Stimulated activated CD8-positive, alpha-beta memory T cell treated with anti-CD3 and anti-CD28 coated beads, Interleukin-15, amount 100 ng/mL, for 24 hours (primary cell): ENCODE results near the gene AACS.
"Not testable (repeated sequence)": the region's sequence is repeated elsewhere in the genome, so short reads cannot be mapped to it uniquely, and the experiment has no call there.

Experiments
- DNase-seq: peaks from one replicate; pipeline ENCODE4 v3.0.0-alpha.2; 2020; ENCODE audit warnings: low read depth

AACS gene

GRCh38 chr12:125057708-125058107, 7.5 kb upstream of the AACS start:
- no peak for DNase-seq

DNA sequence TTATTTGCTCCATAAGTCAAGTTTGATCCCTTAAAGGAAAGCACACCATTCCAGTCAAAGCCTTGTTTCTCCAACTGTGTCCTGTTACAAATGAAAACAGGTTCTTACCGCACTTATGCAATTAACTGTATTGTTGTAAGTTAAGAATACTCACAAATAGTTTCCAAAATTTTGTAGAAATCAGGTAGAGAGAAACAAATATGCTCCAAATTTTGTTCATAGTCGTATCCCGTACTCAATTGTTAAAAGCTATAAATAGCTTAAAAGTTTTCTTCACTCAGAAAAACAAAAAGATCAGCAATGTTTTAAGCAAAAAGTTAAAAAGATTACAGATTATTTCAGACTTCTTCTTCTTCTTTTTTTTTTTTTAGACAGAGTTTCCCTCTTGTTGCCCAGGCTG, 4.0 kb upstream of the AACS start:
- DNase-seq, result no peak

GRCh38 chr12:125063522-125063921, 1.7 kb upstream of the AACS start:
- not testable (repeated sequence) for DNase-seq

DNA sequence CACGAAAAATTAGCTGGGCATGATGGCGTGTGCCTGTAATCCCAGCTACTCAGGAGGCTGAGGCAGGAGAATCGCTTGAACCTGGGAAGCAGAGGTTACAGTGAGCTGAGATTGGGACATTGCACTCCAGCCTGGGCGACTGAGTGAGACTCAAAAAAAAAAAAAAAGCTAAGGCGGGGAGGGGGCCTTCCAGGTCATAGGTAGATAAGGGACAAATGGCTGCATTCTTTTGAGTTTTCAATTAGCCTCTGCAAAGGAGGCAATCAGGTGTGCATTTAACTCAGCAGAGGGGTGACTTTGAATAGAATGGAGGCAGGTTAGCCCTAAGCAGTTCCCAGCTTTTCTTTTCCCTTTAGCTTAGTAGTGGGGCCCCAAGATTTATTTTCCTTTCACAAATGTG, 743 bp upstream of the AACS start:
- no peak for DNase-seq

DNA sequence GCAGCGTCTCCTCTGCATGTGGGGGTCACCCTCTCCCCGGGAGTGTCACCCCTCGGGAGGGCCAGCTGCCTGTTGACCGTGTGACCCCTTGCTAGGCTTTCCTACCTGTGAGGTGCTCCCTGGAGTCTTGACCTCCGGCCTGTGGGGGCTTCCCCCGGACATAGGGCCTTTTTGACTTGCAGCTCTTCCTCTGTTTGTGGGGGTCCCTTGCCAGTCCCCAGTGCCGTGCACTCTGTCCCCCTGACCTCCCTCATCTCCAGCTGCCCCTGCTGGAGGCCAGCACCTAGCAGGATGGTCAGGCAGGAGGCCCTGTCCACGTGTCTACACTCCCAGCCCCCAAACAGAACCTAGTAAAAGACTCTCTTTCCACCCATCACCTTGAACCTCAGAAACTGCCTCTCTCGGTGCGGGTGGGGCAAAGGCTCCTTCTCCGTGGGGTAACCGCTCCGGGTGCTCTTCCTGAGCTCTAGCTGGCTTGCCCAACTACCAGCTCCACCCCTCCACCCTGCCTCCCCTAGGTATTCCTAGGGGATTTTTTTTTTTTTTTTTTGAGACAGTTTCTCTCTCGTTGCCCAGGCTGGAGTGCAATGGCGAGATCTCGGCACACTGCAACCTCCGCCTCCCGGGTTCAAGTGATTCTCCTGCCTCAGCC, 810 bp downstream of the AACS start:
- no peak for DNase-seq

GRCh38 chr12:125068391-125068790, 3.2 kb downstream of the AACS start:
- DNase-seq, result no peak

DNA sequence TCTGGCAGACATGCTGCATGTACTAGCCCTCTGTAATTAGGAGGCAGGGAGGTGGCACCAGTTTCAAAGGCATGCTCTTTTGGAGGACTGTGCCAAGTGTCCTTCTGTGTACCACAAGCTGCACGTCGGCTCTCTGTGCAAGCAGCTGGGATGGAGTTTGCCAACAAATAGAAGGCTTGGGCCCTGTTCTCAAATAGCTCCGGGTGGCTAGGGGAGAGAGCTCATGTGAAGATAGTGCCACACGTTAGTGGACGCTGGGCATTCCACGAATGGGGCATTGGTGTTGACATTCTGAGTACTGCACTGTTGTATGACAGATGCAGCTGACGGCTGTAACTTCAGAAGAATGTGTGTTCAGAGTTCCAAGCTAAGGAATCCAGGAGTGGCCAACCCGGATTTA, 4.4 kb downstream of the AACS start:
- DNase-seq, result no peak

GRCh38 chr12:125070112-125070511, 4.9 kb downstream of the AACS start:
- DNase-seq, result no peak

- no peak for DNase-seq
Measured at GRCh38 chr12:125070661-125071390, 5.6 kb downstream of the AACS start.

GRCh38 chr12:125071456-125071855, 6.2 kb downstream of the AACS start:
- DNase-seq, result no peak

DNA sequence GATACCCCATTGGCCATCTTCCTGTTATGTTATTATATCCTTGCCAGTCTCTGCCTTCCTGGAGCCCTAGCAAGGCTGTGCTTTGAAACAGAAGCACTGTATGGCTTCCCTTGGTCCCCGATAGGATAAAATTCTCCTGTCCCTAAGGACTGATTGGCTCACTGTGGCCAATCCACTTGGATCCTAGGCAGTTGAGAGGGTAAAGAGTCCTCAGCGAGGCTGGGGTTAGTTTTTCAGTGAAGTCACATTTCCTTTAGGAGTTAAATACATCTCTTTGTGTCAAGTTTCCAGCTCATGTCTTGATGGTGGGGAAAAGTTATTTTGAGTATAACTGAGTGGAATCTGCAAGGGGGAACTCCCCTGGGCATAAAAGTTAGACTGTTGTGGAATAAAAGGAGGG, 7.3 kb downstream of the AACS start:
- DNase-seq, result no peak

DNA sequence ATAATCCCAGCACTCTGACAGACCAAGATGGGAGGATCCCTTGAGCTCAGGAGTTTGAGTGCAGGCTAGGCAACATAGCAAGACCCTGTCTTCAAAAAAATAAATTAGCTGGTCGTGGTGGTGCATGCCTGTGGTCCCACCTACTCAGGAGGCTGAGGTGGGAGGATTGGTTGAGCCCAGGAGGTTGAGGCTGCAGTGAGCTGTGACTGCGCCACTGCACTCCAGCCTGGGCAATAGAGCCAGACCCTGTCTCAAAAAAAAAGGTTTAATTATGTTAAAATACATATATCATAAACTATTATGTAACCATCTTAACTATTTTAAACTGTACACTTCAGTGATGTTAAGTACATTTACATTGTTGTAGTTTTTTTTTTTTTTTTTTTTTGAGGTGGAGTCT, 9.1 kb downstream of the AACS start:
- not testable (repeated sequence) for DNase-seq

DNA sequence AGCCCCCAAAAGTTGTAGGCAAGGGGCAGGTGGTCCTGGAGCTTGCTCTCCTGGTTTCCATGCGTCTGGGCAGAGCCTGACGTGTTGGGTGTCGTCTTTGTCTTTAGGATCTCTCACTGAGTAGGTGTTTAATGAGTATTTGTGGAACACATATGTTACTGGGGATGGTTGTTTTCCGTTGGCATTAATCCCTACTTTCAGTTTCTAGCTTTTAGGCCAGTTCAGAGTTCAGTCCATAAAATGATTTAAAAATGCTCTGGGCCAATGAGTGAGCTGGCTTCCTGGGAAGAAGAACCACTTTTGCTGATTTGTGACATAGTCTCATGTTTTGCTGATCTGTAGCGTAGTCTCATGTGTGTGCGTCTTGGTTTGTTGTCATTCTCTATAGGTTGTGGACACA, 10.9 kb downstream of the AACS start:
- DNase-seq, result no peak

DNA sequence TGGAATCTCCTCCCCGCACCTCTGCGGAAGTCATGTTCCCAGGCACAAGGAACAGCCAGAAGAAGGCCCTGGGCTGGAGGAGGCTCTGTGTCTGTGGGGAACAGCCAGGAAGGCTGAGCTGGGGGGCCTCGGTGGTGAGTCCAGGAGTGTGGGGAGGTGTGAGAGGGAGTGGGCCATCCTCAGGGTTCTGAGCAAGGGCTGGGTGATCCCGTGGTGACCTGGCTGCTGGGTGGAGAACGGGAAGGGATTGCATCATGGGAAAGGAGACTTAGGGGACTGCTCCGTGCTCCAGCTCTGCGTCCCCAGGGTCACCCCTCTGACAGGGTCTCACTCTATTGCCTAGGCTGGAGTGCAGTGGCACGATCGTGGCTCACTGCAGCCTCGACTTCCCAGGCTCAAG, 13.8 kb downstream of the AACS start:
- DNase-seq, result no peak

DNA sequence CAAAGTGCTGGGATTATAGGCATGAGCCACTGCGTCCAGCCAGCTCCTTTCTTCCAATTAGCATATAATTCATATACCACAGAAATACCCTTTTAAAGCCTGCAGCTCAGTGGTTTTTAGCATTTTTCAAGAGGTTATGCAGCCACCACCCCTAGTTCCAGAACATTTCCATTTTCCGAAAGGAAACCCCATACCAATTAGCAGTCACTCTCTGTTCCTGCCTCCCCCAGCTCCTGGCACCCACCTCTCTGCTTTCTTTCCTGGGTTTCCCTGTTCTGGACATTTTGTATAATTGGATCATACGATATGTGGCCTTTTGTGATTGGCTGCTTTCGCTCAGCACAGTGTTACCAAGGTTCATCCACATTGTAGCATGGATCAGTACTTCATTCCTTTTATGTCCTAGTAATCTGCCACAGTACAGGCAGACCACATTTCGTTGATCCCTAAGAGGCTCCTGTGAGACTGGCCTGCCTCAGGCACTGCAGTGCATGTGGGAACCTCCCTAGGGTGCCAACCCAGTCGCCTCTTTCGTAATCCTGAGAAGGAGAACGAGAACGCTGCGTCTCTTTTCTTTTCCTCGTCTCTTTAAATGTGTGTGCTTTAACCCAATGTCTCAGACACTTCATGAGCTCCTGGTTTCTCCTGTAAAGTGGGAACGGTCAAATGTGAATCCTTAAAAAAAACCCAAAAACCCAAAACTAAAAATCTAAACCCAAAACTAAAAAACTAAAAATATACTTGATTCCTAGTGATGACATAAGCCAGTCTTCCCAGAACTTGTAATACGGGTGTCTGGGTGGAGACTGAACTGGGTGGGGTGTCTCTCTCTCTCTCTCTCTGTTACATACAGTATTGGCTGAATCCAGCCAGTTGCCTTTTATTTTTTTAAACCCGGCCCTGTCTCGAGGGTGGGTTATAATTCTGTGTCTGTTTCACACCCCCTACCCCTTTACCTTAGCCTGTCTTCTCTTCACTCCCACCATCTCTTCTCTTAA, 14.7 kb downstream of the AACS start:
- no peak for DNase-seq

DNA sequence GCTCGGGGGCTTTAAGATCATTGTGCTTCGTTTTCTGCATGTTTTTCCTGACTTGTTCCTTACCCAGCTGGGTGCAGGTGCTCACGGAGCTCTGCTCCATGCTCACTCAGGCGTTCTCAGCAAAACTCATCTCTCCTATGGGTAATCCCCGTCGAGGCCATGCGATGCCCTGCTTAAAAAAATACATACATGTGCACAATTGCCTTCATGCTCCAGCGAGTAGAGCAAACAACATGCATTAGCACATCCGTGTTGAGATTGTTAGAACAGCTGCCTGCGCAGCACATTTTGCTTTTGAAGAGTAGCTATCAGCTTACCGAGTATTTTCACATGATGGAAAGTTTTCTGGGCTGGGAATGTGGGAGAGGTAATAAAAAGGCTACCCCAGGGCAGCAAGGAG, 16.2 kb downstream of the AACS start:
- DNase-seq, result no peak

DNA sequence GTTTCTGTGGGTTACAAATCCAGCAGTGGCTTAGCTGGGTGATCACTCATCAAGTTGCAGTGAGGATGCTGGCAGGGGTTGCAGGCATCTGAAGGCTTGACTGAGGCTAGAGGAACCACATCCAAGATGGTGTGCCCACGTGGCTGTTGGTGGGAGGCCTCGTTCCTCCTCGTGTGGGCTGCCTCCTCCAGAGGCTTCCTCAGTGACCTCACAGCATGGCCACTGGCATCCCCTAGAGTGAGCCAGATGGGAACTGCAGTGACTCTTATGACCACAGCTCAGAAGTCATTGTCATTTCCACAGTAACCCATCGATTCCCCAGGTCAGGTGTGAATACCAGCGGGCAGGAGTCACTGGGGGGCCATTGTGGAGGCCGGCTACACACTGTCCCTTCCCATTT, 17.8 kb downstream of the AACS start:
- no peak for DNase-seq

GRCh38 chr12:125088199-125088598, 23.0 kb downstream of the AACS start:
- not testable (repeated sequence) for DNase-seq

GRCh38 chr12:125089083-125089482, 23.8 kb downstream of the AACS start:
- no peak for DNase-seq

DNA sequence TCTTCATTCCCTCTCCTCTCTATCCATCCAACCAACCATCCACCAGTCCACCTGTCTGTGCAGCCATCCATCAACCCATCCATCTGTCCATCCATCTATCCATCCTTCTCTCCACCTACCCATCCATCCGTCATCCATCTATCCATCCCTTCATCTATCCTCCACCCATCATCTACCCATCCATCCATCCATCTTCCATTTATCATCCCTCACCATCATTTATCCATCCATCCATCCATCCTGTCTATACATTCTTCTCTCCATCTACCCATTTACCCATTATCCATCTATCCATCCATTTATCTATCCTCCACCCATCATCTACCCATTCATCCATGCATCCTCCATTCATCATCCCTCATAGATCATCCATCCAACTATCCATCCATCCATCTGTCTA, 24.4 kb downstream of the AACS start:
- DNase-seq, result no peak

GRCh38 chr12:125090437-125090836, 25.2 kb downstream of the AACS start:
- DNase-seq, result no peak

DNA sequence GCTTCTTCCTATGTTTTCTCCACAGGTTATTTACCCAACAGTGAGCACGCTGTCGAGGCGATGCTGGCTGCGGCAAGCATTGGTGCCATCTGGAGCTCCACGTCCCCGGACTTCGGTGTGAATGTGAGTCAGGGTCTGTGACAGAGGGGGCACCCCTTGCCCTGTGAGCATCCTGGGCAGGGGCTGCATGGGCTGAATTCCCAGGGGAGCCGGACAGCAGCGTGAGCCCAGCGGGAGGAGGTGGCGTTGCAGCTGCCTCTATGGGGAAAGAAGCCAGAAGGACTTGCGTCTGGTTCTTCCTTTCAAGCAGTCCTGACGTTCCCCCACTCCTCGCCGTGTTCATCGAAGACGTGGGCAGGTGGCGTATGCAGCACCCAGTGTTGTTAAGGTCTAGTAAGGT, 26.2 kb downstream of the AACS start:
- no peak for DNase-seq
